ENCODE results near the gene SPACA5.
"Not testable (repeated sequence)": the region's sequence is repeated elsewhere in the genome, so short reads cannot be mapped to it uniquely, and the experiment has no call there.

Gene SPACA5

DNA sequence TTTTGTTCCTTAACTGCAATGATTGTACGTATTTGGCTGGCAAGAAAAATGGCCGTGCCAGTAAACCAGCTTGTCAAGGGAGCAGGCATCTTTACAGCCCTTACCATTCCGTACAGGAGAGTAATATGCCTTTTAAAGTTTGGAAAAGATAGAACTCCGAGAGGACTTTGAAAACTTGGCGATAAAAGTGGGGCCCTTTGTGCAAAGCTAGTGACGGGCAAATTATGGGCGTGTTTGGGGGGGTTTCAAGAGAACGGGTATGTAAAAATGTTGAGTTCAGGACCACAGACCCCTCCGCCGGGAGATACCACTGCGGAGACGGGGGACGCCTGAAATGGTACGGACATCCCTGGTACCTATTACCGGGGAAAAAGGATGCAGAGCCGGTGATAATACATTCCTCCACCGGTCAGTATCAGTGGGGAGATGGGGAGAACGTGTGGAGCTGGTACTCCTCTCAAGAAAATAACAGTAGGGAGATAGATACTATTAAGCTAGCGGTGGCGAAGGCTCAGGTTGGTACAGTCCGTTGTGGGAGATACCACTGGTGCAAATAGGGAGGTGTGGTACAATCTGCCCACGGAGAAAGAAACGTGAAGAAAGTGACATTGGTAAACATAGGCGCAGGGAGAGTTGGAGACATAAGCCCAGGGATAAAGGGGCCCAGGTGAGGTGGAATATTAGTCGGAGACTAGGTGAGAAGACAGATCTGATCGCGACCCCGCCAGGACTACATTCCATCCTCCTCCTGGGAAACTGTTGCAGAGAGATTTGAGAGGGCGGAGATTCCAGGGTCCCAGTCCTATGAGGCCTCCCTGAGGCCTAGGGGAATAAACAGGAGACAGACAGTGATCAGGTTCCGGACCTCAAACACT is 14.5 kb downstream of the SPACA5 start:
- DNase-seq (ENCODE audit: low read depth in 1 of 2, low spot score in 1 of 2), result peak; percentile 54 to 61

- DNase-seq (ENCODE audit: low read depth in 1 of 2, low spot score in 1 of 2), result no peak
Measured at GRCh38 chrX:48022100-48022499, 15.3 kb downstream of the SPACA5 start.

DNA sequence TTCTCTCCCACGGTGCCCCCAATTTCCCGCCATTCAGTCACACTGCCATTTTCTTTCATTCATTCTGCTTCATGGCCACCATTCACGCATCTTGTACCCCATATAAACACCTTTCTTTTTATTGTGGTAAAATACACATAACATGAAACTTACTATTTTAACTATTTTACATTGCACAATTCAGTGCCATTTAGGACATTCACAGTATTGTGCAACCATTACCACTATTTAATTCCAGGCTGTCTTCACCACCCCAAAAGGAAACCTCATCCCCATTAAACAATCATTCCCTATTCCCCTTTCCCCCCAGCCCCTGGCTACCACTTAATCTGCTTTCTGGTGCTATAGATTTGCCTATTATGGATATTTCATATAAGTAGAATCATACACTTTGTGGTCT is 15.9 kb downstream of the SPACA5 start:
- DNase-seq (ENCODE audit: low read depth in 1 of 2, low spot score in 1 of 2), result no peak

DNA sequence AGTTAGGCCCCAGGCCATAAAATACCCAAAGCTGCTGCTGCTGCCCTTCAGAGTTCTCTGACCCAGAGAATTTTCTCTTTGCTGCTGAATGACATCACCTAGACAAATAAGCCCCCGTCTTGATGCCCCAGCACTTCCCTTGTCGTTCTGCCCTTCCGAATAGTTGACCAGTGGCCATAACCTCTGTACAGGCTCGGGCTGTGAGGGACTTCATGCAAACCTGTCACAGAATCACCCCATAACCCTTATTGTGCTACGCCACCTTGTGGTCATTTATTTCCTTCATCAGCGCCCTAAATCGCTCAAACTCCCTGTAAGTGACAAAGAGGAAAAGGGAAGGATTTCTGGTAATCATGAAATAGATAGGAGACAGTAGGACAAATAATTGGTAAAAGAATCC is 18.8 kb downstream of the SPACA5 start:
- DNase-seq (ENCODE audit: low read depth in 1 of 2, low spot score in 1 of 2), result no peak

- DNase-seq (ENCODE audit: low read depth in 1 of 2, low spot score in 1 of 2), result not testable (repeated sequence)
Measured at GRCh38 chrX:48027545-48027944, 20.8 kb downstream of the SPACA5 start.

GRCh38 chrX:48028091-48028490 is 21.3 kb downstream of the SPACA5 start:
- no peak for DNase-seq (ENCODE audit: low read depth in 1 of 2, low spot score in 1 of 2)

- DNase-seq (ENCODE audit: low read depth in 1 of 2, low spot score in 1 of 2), result no peak
Measured at GRCh38 chrX:48030237-48030636, 23.4 kb downstream of the SPACA5 start.

DNA sequence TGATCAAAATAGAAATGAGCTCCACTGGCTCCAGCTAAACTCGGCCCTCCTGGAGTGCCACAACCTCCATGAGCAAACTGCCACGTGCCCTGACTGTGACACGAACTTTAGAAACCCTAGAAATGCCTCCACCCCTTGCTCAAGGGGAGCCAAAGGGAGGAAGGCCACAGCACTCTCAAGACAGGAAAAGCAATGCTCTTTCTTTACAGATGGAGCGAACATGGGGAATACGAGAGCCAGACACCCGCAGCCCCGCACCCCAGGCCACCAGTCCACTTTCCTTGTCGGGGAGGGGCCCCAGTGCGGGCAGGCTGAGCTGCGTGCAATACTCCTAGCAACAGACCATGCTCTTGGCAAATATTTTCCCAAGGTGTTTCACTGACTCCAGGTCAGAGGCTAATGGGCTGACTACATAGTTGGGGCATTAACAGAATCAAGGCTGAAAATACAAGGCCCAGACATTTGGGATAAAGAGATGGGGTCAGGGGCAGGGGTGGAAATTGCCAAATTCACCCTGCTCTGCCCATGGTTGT is 23.9 kb downstream of the SPACA5 start:
- DNase-seq (ENCODE audit: low read depth in 1 of 2, low spot score in 1 of 2), result not testable (repeated sequence)

- DNase-seq (ENCODE audit: low read depth in 1 of 2, low spot score in 1 of 2), result no peak
Measured at GRCh38 chrX:48035891-48036290, 29.1 kb downstream of the SPACA5 start.

- no peak for DNase-seq (ENCODE audit: low read depth in 1 of 2, low spot score in 1 of 2)
Measured at GRCh38 chrX:48043056-48043455, 36.3 kb downstream of the SPACA5 start.

GRCh38 chrX:48045410-48046311 is 38.9 kb downstream of the SPACA5 start:
- DNase-seq (ENCODE audit: low read depth in 1 of 2, low spot score in 1 of 2), result no peak

DNA sequence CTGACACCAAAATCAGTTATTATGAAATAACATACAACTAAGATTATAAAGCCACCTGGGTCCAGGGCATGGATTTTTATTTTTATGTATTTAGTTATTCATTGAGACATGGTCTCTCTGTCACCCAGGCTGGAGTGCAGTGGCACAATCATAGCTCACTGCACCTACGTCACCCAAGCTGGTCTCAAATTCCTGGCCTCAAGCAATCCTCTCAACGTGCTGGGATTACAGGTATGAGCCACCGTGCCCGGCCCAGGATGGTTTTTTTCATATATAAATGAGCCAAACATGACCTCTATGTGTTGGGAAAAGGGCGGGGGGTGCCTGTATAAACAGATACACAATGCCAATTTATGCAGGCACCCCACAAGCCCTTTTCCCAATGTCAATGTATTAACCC is 40.1 kb downstream of the SPACA5 start:
- no peak for DNase-seq (ENCODE audit: low read depth in 1 of 2, low spot score in 1 of 2)

GRCh38 chrX:48058621-48059295 is 52.0 kb downstream of the SPACA5 start:
- DNase-seq (ENCODE audit: low read depth in 1 of 2, low spot score in 1 of 2), result no peak

- DNase-seq (ENCODE audit: low read depth in 1 of 2, low spot score in 1 of 2), result no peak
Measured at GRCh38 chrX:48059296-48059639, 52.5 kb downstream of the SPACA5 start.

Data from stimulated activated CD4-positive, alpha-beta T cell treated with anti-CD3 and anti-CD28 coated beads, Interleukin-15, amount 100 ng/mL, for 1 hour (primary cell).